CD4-positive, alpha-beta T cell treated with Interleukin-17A for 1 hour (primary cell): ENCODE results near the gene CCT7.
"Not testable (repeated sequence)": the region's sequence is repeated elsewhere in the genome, so short reads cannot be mapped to it uniquely, and the experiment has no call there.

Experiments used
- DNase-seq: peaks from one replicate; pipeline ENCODE4 v3.0.0-alpha.2; 2020

CCT7 gene

DNA sequence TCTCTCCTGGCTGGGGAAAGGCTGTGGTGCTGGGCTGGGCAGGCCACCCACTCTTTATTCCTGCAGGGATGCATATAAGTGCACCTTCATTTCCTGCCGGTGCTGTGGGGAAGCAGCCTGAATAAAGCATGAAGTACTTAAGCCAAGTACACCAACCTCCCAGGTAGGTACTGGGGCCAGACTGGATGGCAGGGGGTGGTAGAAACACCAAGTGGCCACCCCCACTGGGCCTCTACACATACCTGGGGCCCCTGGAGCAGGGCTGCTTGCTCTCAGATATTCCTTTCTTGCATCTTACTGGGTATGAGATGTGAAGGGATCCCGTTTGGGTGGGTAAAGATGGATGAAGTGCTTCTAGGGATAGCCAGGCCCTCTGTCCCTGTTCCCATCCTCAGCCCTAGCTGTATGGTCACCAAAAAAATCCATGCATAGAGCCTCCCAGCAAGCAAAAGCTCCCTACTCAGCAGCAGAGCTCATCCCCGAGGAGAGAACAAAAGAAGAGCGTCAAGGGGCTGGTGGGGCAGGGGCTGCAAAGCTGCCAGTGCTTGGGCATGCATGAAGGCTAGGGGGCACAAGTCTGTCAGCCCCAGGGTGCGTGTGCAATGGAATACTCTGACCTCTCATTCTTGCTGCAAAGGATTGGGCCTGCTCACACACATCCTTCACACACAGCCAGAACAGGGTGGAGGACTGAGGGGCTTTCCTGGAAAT is 22.0 kb downstream of the CCT7 start:
- DNase-seq: no peak

DNA sequence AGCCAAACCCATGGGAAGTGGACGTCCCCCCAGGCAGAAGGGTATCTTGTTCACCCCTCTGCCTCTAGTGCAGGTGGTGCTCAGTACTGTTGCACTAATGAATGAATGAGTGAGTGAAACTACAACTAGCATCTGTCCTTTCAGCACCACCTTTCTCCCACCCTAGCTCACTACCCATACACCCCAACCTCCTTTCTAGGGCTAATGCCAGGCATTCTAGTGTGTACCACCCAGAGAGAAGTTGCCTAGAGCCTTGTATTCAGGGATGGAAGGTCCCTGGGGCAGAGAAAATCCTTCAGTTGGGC is 22.5 kb downstream of the CCT7 start:
- no peak for DNase-seq

DNA sequence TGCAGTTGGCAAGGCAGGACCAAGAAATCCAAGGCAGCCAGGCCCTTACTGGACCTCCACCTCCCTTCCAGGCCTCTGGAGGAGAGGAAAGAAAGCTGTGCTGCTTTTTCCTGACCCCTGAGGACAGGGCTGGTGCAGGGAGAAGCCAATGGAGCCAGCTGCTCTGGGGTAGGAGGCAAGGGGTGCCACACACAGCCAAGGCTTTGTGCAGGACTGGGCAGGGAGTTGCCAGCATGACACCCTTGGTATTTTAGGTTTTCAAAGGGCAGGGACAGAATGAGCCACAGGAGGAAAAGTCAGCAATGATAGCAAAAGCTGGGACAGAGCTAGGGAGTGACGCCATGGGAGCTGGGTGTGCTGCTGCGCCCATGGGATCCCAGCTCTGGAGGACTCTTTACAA is 22.9 kb downstream of the CCT7 start:
- DNase-seq: no peak

DNA sequence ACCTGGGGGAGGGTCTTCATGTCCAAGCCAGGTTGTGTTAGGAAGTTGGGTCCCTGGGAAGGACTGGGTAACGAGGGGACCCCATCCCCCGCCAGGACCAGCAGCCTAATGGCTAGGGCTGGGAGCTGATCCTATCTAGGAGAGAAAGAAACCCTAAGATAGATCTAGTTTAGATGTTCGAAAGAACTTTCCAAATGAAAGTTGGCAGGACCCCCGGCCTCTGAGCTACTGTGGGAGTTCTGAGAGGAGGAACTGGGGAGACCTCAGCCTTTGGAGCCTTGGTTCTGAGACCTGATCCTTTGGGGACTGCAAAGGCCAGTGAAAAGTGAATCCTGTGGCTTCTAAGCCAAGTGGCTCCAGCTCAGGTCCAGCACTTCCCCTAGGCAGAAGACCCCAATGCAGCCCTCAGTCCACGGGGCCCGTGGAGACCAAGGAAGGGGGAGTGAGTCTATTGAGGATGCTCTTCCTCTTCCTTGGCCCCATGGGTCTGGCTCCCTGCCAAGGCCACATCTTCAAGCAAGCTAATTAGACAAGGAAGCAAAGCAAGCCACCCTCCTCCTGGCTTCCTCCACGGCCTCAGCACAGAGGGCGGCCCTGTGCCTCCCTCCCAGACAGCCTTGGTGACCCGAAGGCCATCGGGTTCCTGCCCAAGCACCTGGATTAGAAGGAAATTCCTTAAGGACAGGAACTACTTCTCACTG is 23.5 kb downstream of the CCT7 start:
- no peak for DNase-seq

DNA sequence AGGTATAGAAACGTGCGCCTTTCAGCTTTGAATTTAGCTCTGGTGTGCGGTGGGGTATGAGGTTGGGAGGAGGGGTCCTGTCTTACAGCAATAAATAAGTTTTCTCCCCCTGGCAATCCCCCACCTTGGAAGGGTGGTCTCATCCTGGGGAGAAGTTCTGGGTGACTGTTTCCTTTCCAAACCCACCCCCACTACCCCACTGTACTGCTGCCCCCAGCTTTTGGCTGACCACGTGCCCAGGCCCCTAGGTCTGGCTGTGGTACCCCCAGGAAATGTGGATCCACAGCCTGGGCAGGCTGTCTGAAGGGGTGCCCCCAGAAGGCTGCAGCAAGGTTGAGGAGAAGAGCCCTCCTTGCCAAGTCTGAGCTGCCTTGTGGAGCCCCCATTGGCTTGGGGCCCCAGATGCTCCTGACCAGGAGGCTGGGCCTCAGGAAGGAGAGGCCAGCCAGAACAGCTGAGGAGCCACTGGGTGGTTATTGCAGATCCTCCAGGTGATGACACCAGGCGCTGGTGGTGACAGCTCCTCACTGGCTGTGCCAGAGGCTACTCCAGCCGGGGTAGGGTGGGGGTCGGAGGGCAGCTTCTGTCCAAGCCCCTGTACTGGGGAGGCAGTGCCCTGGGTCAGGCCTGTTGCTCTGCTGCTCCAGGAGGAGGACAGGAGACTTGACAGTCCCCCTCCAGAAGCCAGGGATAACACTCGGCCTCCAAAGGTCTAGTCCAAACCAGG is 24.2 kb downstream of the CCT7 start:
- no peak for DNase-seq

DNA sequence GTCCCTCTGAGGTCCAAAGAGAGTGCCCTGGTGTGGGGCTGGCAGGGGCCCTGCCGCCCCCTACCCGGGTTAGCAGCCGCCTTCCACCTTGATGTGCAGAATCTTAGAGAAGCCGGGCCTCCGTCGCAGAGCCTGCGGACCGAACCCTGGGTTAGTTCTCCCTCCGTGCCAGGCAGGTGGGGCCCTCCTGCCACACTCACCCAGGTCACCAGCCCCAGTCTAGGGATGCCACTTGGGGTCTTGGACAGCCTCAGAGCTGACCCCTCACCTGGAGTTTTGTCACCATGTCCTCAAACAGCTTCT is 24.8 kb downstream of the CCT7 start:
- DNase-seq: no peak

DNA sequence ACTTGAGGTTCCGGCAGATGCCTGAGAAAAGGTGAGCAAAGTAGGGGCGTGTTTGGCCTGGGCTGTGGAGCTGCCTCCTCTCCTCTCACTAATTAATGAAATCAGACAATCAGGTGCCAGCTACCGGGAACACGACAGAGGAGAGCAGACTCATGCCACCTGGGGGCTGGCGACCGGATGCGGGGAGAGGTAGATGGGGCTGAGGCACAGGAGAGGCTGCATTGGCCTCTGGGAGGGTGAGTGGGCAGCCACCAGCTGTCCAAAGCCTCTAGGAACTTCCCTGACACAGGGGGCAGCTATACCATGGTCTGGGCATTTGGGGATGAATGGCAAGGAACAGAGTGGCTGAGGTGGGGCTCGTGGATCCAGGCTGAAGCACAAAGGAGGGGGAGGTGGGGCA is 25.2 kb downstream of the CCT7 start:
- no peak for DNase-seq

DNA sequence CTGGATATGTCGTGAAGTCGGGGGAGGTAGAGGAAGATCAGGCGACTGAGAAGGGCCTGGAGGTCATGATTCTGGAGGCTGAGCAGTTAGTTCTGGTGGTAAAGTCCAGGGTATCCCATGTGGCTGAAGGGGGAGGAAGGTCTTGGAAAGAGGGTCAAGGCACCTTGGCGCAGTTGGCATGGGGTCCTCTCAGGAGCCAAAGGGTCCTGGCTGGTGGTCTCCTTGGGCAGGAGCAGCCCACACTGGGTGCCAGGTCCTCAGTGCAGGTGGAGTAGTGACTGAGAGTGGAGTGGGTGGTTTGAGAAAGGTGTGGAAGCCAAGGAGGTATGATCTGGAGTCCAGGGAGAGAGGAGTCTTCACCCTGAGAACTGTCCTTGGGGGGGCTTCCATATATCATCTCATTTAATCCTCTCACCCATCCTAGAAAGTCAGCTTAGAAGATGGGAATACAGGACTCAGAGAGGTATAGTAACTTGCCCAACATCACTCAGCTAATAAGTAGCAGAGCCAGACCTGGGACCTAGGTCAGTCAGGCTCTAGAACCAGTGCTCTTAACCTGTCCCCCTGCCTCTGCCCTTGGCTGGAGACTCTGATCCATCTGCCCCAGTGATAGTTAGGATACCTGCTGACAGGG is 25.7 kb downstream of the CCT7 start:
- no peak for DNase-seq

DNA sequence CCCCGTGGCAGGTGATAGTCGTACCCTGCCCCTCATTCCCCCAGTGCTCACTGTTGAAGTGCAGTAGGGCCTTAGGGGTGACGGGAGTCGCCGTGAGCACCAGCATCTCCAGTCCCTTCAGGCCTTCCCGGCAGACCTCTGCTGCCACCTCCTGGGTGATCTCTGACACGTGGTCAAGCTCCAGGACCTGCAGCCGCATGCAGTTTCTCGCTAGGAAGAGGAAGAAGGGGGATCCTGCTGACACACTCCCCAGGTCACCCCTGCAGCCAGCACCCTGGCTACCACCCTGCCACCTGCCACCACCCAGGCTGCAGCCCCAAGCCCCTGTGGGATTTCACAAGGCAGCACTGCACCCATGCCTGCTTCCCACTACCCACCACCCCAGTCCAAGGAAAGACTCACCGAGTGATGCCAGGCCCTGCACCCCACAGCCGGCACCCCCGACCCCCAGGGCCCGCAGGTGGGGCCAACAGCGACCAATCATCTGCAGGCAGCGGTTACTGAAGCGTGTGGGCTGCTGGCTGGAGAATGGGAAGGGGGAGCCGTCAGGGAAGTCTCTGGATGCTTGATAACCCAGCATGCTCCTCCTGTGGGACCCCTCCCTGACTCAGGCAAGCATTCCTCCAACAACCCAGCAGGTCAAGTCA is 26.4 kb downstream of the CCT7 start:
- no peak for DNase-seq

DNA sequence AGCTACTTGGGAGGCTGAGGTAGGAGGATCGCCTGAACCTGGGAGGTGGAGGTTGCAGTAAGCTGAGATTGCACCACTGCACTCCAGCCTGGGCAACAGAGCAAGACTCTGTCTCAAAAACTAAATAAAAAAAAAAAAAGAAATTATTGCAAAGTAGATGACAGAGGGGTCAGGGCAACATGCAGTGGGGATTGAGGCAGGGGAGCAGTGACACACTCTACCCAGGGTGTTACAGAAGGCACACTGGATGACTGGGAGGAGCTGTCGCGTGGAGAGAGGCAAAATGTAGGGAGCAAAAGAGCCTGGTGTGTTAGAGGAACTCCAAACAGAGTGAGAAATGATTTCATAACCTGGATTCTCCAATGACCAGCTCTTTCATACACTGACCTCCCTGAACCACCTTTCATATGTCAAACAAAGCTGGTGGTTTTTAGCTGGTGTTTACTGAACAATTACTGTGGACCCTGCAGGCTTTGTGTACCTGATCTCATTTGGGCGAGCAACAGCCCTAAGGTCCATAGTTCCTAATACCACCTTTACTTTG is 28.1 kb downstream of the CCT7 start:
- no peak for DNase-seq

DNA sequence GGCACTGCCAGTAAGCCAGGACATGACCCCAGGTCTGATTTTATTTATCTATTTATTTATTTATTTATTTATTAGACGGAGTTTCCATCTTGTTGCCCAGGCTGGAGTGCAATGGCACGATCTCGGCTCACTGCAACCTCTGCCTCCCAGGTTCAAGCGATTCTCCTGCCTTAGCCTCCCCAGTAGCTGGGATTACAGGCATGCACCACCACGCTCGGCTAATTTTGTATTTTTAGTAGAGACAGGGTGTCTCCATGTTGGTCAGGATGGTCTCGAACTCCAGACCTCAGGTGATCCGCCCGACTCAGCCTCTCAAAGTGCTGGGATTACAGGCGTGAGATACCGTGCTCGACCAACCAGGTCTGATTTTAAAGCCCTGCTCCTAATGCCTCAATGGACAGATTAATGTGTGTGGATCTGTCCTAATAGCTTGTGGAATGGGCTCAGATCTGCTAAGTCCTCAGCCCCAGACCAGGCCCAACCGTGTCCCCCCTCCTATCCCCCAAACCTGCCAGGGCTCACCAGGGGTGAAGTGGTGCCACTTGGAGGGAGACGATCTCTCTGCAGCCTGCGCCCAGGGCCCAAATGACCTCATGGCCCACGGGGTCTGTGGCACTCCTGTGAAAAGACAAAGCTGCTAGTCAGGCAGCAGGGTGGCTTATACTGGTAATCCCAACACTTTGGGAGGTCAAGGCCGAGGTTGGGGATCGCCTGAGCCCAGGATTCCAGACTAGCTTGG is 28.8 kb downstream of the CCT7 start:
- not testable (repeated sequence) for DNase-seq

DNA sequence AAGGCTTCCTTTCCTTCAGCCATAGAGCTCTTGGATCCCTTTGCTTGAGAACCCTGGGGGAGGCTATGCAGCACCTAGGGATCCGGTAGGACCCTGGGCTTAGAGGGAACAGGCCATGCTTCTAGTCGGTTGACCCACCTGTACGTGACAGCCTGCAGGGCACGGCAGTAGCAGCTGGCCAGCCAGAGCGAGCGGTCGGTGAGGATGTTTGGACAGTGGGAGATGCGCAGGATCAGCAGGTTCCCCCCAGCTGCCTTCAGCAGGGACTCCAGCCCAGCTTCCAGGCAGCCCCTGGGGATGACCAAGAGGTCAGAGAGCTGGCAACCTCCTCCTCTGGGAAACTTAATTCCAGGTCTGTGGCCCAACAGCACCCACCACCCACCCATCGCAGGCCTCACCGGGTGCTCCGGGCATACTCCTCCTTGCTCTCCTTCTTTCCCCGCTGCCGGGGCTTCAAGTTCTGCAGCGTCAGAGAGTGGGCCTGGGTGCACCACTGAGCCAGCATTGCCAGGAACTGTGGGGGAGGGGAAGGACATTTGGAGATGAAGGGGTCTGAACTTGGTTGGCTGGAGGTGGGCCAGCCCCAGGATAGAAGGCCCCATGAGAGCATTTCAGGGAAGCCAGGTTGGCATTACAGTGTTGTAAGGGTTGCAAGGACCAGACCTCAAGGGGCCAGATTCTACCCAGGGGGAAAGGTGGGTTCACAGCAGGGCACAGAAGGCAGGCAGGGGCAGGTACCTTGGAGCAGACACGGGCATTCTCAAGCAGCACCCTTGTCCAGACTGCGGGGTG is 29.6 kb downstream of the CCT7 start:
- DNase-seq: no peak

DNA sequence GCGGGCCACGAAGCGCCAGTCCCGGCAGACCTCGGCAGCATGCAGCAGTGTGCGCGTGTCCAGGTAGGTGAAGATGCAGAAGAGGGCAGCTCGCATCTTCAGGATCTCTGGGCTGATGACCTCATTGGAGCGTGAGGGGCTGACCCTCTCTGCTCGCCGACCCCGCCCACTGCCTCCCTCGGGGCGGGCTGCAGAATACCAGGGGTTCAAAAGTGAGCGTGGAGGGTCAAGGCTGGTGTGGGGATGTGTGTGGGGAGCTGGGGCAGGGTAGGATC is 30.2 kb downstream of the CCT7 start:
- DNase-seq: no peak

DNA sequence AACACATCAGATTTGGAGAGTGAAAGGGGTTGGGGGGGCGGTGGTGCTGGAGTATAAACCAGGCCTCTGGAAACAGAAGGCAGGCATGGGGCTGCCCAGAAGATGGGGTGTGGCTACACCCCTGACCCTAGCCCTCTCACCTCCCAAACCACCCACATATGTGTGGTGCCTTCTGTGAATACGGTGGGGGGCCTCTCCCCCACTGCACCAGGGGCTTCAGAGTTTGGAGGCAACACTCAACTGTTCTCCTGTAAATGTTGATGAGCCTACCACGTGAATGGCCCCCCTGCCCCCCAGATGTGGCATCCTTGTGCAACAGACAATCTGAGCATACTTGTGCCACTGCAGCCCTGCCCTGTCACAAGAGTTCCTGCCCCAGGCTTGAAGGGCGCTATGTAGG is 30.7 kb downstream of the CCT7 start:
- DNase-seq: no peak

DNA sequence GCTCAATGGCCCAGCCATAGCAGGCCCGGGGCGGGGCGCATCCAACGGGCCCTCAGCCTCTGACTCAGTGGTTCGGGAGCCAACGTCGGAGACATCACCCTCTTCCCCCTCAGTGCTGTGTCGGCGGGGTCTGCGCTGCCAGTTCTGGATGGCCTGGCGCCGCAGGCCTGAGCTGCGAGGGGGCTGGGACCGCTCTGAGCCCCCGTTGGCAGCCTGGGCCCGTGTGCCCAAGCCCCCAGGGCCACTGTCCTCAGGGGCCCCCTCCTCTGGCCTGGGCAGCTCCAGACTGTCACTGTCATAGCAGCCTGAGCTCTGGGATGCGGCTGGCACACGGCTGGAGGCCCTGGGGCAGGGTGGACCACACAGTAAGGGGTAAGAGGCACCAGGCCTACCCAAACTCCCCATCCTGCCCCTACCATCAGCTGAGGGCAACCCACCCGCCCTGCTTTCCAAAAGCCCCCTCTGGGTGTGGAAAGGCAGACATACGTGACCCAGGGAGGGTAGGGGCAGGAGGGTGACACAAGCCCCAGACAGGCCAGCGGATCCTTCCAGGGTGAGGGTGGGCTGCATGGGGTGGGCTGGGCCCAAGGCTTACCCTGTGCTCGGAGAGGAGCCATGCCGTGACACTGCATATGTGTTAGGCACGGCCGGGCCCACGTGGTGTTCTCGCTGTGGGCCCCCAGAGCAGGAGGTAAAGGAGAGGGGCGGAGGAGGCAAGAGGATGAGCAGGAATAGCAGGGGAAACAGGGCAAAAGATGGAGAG is 31.4 kb downstream of the CCT7 start:
- DNase-seq: no peak

DNA sequence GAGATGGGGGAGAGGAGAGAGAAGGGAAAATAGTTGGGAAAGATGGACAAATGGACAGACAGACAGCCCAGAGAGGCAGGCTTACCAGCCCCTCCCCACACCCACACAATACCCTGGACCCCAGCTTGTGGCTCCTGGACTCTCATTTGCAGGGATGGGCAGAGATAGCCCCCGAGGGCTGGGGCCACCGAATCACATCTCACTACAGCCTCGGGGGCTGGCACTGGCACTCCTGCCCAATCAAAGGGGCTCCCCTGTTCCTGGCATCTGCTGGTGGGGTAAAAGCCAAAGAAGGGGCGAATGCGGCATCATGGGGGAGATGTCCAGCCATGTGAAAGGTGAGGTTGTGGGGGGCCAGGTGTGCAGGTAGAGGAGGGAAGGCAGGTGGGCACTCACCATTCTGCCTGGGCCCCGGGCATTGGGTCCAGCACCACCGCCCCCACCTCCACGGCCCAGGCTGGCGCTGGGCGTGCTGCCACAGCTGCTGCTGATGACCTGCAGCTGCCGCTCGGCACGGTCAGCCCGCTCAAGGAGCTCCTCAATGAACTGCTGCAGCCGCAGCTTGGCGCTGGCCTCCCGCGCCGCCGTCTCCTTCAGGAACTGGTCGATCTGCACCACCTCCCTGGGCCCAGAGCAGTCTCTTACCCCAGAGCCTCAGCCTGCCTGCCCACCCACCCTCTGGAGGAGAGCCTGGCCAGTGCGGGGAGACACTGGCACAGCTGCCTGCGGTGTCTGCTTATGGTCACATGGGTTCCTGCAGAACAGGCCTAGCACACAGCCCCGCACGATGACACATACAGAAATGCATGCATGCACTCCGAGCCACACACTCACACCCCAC is 32.2 kb downstream of the CCT7 start:
- no peak for DNase-seq

DNA sequence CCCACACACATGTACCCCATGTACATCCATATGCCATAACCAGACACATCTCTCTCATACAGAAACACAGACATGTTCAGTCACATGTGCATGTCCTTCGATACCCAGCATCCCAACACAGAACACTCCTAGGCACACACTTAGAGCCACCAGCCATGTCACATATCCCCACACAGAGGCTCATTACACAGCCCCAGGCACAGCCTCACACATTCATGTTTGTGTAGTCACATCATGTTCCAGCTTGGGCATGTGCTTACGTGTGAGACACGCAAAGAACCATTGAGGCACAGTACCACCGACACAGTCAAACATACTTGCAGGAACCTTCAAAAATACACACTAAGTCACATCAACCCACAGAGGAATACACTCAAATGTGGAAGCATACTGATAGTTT is 32.9 kb downstream of the CCT7 start:
- no peak for DNase-seq

DNA sequence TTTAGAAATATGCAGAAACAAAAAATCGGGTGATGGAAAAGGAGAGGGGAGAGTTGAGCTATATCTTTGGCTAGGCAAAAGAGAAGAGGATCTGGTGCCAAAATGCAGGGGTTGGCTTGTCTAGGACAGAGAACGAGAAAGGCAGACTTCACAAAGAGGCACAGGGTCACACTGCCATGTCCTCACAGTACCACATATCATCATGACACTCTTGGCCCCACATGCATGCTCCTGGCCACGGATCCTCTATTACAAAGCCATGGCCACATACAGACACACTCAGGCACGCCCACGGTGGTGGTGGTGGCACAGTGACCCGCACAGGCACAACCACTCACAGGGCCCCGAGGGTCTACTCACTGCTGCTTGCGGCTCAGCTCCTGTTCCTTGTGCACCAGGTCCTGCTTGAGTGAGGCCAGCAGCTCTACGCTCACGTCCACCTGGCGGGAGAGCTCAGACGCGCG is 34.3 kb downstream of the CCT7 start:
- DNase-seq: no peak

DNA sequence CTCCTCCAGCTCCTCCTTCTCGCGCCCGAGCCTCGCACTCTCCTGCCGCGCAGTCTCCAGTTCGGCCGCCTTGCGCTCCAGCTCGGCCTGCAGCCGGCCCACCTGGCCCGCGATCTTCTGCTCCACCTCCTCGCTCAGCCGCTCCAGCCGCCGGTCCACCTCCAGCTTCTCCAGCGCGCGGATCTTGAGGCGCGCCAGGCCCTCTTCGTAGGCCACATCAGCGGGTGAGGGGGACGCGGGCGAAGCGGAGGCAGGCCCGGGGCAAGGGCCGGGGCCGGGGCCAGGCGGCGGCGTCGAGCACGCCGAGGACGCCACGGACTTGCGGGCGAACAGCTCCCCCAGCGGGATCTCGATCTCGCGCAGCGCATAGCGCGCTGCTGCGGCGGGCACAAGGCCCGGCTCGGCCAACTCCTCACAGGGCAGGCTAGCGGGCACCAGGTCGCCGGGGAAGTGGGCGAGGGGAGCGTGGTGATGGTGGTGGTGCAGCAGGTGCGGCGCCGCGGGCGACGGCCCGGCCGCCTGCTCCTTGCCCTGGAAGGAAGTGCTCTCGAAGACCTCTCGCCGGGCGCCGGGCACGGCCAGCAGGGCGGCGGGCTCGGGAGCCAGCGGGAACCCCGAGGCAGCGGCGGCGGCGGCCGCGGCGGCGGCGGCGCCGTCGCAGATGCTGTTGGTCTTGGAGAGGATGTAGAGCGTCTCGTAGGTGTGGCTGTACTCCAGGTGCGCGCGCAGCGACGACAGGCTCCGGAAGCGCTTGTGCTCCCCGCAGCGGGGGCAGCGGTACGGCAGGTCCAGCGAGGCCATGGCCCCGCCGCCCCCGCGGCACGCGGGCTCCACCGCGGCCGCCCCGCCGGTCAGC is 35.0 kb downstream of the CCT7 start:
- DNase-seq: peak; percentile 87
